NCI-H526 (cell line): Measurements from ENCODE around the gene PLPP6.

Experiments used
- DNase-seq, 2 experiments: peaks; one replicate each; lab custom pipeline; 2025; lab: John Stamatoyannopoulos, UW

Gene PLPP6

DNA sequence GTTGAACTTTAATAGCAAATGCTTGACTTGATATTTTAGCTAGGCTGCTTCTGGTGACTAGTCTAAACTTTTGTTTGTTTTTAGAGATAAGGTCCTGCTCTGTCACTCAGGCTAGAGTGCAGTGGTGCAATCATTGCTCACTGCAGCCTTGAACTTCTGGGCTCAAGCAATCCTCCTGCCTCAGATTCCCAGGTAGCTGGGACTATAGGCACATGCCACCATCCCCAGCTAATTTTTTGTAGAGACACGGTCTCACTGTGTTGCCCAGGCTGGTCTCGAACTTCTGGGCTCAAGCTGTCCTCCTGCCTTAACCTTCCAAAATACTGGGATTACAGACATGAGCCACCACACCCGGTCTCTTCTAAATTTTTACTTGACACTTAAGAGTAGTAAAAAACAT, 38.0 kb downstream of the PLPP6 start:
- DNase-seq, result no peak

- DNase-seq, result no peak
These were observed 38.8 kb downstream of the PLPP6 start for GRCh38 chr9:4700932-4701331.

DNA sequence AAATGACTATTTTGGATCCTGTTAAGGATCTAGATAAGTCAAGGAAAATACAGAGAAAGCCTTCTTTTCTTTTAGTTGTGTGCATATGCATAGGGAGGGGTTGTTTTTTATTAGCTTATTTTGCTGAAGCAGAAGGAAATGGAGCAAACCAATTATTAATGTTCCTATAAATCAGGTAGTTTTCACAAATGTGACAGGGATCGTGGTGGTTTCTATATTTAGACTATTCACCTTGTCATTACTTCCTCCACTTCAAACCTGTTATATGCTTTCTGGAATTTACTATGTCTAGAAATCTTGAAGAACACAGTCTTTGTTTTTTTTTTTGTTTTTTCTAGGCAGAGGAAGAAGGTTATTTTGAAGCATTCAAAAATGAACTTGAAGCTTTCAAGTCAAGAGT, 39.4 kb downstream of the PLPP6 start:
- no peak for DNase-seq

- no peak for DNase-seq
These were observed 42.0 kb downstream of the PLPP6 start for GRCh38 chr9:4704129-4704528.

DNA sequence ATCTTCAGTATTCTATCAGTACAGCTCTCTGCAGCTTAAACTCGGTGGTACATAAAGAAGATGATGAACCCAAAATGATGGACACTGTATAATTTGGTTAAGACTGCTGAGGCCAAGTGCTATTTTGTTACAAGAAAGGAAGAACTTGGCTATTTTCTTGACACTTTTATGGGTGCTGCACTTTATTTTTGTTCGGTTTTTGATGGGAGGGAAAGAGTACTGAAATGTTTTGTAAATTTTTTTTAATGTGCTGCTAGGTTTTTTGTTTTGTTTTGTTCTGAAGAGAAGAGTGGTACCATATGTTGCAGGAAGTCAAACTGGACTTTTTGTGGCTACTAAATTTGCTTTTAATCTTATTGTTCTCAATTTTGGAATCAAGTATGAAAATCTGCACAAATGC, 43.9 kb downstream of the PLPP6 start:
- no peak for DNase-seq

DNA sequence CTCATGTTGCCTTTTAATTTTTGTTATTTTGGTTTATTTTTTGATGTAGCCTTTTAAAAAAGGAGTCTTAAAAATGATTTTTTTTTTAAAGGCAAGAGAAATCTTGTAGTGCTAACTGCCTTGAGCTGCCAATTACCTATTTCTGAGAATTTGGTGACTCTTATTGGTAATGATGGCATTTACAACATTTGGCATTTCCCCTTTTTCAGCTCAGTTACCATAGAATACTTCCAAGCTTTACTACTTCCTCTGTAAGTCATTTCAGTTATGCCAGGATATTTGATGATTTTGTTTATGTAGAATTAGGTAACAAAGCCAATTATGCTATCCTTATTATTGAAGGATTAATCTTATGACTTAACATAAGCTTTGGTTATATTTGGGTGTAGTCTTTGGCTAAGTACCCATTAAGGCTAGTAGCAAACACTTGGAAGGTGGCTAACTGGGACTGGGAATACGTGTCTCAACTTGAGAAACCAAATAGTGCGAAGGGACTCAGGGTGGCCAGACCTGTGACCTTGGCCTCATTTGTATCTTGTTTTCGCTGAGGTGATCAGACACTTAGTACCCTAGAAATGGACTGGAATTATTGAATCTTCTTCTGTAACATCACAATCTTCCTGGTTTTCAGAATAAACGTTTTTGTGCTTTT, 45.0 kb downstream of the PLPP6 start:
- no peak for DNase-seq

DNA sequence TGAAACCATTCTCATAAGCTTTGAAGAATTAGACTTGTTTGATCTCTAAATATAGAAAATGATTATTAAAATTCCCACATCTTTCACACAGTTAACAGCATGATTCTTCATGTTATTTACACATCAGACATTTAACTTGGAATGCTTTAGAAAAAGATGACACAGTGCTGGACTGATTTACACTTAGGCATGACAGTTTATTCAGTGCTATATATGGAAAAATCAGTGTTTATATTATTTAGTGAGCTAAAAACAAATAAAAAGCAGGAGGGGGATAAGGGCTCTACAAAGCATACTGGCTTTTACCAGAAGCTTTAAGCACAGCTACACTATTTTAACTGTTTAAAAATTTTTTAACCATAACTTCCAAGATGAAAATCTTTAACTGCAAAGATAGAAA, 47.3 kb downstream of the PLPP6 start:
- no peak for DNase-seq

DNA sequence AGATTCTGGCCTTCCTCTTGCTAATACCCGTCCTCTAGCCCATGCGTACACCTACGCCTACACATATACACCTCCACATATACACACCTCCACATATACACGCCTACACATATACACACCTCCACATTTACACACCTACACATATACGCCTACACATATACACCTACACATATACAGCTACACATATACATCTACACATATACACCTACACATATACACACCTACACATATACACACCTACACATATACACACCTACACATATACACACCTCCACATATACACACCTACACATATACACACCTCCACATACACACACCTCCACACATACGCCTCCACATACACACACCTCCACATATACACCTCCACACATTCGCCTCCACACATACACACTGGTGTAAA, 51.8 kb downstream of the PLPP6 start:
- no peak for DNase-seq

DNA sequence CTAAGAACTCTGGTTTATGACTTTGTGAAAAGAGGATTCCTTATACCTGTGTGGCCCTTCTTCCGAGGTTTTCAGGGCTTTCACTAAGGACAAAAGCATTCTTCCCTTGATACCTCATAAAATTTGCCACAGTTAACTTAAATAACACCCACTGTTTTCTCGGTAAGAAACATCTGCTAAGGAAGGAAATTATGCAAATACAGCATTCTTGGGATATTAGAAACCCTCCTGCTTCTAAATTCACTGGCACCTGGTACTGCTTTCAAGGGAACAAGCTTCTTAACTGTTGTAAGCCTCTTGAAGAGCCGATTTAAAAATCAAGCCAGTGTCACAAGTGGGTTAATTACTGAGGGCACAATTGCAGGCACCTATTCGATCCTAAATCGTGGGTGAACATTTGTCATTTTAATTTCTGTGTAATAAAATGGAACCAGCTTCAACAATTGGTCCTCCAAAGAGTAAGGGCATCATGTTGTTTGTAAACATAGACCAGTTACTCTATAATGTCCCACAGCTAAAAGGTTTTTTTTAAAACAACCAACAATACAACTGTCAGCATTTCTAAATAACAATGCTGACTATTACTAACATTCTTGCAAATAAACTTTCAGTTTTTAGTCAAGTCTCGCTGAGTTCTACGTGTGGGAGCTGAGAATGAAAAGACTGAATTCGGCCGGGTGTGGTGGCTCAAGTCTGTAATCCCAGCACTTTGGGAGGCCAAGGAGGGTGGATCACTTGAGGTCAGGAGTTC, 52.3 kb downstream of the PLPP6 start:
- no peak for DNase-seq
